ENCODE data around the gene PCDHA1.

GRCh38 chr5:140791089-140791488 lies 5.1 kb downstream of the PCDHA1 start:
- no peak for TF ChIP-seq CTCF (IDR thresholded peaks at IDR 0.05)
- TF ChIP-seq EP300 (IDR thresholded peaks at IDR 0.05): no peak
